ENCODE measurements around the gene MRPS15. TPM values are rescaled to one million over a fixed set of nuclear protein-coding genes. Genes with fewer than 3 reads are reported as not detected.
A peak's percentile ranks its signal among the peaks of the same experiment; 100 is the strongest.

The MRPS15 gene
- total RNA-seq, 1 experiment from 2014 or later, result 200 TPM

DNA sequence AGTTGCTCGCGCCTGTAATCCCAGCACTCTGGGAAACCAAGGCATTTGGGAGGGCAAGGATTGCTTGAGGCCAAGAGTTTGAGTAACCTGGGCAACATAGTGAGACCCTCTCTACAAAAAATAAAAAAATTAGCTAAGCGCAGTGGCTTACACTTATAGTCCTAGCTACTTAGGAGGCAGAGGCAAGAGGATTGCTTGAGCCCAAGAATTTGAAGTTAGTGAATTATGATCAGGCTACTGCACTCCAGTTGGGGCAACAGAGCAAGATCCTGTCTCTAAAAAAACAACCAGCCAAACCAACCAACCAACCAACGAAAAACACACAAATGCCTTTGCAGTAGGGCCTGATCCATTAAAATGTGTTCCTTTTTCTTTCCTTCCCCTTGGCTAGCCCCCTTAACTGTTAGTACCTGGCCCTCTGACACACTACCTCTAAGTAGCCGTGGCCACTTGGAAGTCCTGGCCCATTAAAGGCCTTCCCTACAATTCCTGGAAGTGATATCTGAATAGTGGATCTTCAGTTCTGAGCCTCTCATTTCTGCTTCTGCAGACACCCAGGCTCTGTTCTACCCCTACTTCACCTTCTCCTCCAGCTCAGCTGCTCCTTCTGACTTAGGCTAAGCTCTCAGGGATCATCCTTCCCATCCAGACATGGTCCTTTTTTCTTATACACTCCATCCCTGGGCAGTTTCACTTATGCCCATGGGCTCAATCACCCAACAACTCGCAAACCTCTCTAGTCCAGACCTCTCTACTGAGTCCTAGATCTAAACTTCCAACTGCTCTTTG lies 10.4 kb downstream of the MRPS15 start:
- no peak overlapping the region for H2AFZ ChIP-seq
- no peaks in the 10 kb centered on the region for H4K20me1 ChIP-seq (ENCODE audit: insufficient read depth)
- intact Hi-C loops (cut with micrococcal nuclease; ENCODE audit: unreplicated experiment), result no loop called here
- no peaks in the 10 kb centered on the region for H3K9me2 ChIP-seq (ENCODE audit: insufficient read depth)
- no peak for TF ChIP-seq EZH2 (IDR thresholded peaks at IDR 0.05; ENCODE audit: low read depth)
- TF ChIP-seq CTCF (conservative IDR thresholded peaks at IDR 0.05), result no peak
- no peaks in the 10 kb centered on the region for H3K9me3 ChIP-seq (ENCODE audit: insufficient read depth, low read depth)
- no peak for DNase-seq
- POLR2A ChIA-PET (ENCODE audit: unreplicated experiment), result interaction anchor here (0.6 kb wide), 1 partner anchor 1434 kb away, joined by 5 read pairs; no protein-coding TSS in a partner anchor
- CTCF ChIA-PET, result no interaction called here
- H3K27me3 ChIP-seq (ENCODE audit: insufficient read depth, low read depth), result no peaks in the 10 kb centered on the region
- no peak overlapping the region for H3K4me2 ChIP-seq
- H3K4me1 ChIP-seq (replicated peaks; ENCODE audit: insufficient read depth), result no peaks in the 10 kb centered on the region
- H3K4me3 ChIP-seq, result no peak overlapping the region
- peaks cover 13% of the 10 kb centered on the region; the same call in 1 of the 2 replicates for H3K36me3 ChIP-seq (ENCODE audit: low read depth)
- BruUV-seq (replicated peaks), result no TSS peak
- no peaks in the 10 kb centered on the region for H3K79me2 ChIP-seq (ENCODE audit: low read depth)
- no peak overlapping the region for H3K27ac ChIP-seq
- peaks cover 26% of the 10 kb centered on the region; the same call in 1 of the 2 replicates for H3F3A ChIP-seq (ENCODE audit: insufficient read depth, low read depth)

GRCh38 chr1:36453051-36453450 lies 11.1 kb downstream of the MRPS15 start:
- Histone ChIP-seq H3K4me3 (no peak overlapping the region), H3K27ac (no peak overlapping the region), H4K20me1 (ENCODE audit: insufficient read depth) (no peaks in the 10 kb centered on the region), H3K9me2 (ENCODE audit: insufficient read depth) (no peaks in the 10 kb centered on the region), H3K27me3 (ENCODE audit: insufficient read depth, low read depth) (no peaks in the 10 kb centered on the region), H3K9me3 (ENCODE audit: insufficient read depth, low read depth) (no peaks in the 10 kb centered on the region), H3K4me2 (no peak overlapping the region), H3K4me1 (replicated peaks; ENCODE audit: insufficient read depth) (no peaks in the 10 kb centered on the region), H3F3A (ENCODE audit: insufficient read depth, low read depth) (peaks cover 24% of the 10 kb centered on the region; the same call in 1 of the 2 replicates), H2AFZ (no peak overlapping the region), H3K79me2 (ENCODE audit: low read depth) (no peaks in the 10 kb centered on the region), H3K36me3 (ENCODE audit: low read depth) (peaks cover 6% of the 10 kb centered on the region; the same call in 1 of the 2 replicates)
- DNase-seq, result no peak
- intact Hi-C loops (cut with micrococcal nuclease; ENCODE audit: unreplicated experiment), result no loop called here
- no peak for TF ChIP-seq EZH2 (IDR thresholded peaks at IDR 0.05; ENCODE audit: low read depth)
- TF ChIP-seq CTCF (conservative IDR thresholded peaks at IDR 0.05), result no peak
- ChIA-PET CTCF (interaction anchor here (0.5 kb wide), 1 partner anchor 60 kb away, joined by 3 read pairs; no protein-coding TSS in a partner anchor), POLR2A (ENCODE audit: unreplicated experiment) (no interaction called here)
- BruUV-seq (replicated peaks), result no TSS peak

DNA sequence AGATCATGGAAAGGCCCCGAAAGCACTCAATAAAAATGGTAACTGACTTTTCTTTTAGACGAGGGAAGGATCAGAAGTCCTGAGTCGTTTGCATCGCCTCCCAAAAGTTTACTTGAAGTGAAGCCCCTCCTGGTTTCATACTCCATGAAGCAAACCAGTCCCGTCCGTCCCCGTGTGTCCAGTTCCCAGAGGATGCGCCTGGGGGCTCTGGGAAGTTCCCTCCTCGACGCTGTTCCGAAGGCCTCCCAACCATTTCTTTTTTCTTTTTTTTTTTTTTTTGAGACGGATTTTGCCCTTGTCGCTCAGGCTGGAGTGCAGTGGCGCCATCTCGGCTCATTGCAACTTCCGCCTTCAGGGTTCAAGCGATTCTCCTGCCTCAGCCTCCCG lies 13.3 kb downstream of the MRPS15 start:
- DNase-seq, result no peak
- TF ChIP-seq CTCF (conservative IDR thresholded peaks at IDR 0.05), result no peak
- TF ChIP-seq EZH2 (IDR thresholded peaks at IDR 0.05; ENCODE audit: low read depth), result no peak
- BruUV-seq (replicated peaks), result TSS peak; percentile 86
- Histone ChIP-seq H3K4me1 (replicated peaks; ENCODE audit: insufficient read depth) (no peaks in the 10 kb centered on the region), H4K20me1 (ENCODE audit: insufficient read depth) (no peaks in the 10 kb centered on the region), H3K4me2 (peak overlapping the region; percentile 85), H3K4me3 (peak overlapping the region; percentile 87), H3K27ac (peak overlapping the region; percentile 73), H3K79me2 (ENCODE audit: low read depth) (no peaks in the 10 kb centered on the region), H2AFZ (peak overlapping the region; percentile 97), H3K9me2 (ENCODE audit: insufficient read depth) (no peaks in the 10 kb centered on the region), H3K9me3 (ENCODE audit: insufficient read depth, low read depth) (no peaks in the 10 kb centered on the region), H3F3A (ENCODE audit: insufficient read depth, low read depth) (peaks cover 24% of the 10 kb centered on the region; the same call in 1 of the 2 replicates), H3K36me3 (ENCODE audit: low read depth) (no peaks in the 10 kb centered on the region; the same call in 1 of the 2 replicates), H3K27me3 (ENCODE audit: insufficient read depth, low read depth) (no peaks in the 10 kb centered on the region)
- ChIA-PET CTCF (interaction anchor here (1.3 kb wide), 1 partner anchor 65 kb away, joined by 5 read pairs; no protein-coding TSS in a partner anchor), POLR2A (ENCODE audit: unreplicated experiment) (interaction anchor here (0.5 to 1.2 kb wide), 11 partner anchors 10 to 1241 kb away, joined by 3 to 14 read pairs (median 4); partner anchors contain the start of gene MRPS15)
- intact Hi-C loops (cut with micrococcal nuclease; ENCODE audit: unreplicated experiment), result loop anchor here (1.0 kb wide), 3 partner anchors 14 to 109 kb away; no protein-coding TSS in a partner anchor

Measured in PC-9 (cell line).